ENCODE measurements around the gene PTPRG.

Gene PTPRG

DNA sequence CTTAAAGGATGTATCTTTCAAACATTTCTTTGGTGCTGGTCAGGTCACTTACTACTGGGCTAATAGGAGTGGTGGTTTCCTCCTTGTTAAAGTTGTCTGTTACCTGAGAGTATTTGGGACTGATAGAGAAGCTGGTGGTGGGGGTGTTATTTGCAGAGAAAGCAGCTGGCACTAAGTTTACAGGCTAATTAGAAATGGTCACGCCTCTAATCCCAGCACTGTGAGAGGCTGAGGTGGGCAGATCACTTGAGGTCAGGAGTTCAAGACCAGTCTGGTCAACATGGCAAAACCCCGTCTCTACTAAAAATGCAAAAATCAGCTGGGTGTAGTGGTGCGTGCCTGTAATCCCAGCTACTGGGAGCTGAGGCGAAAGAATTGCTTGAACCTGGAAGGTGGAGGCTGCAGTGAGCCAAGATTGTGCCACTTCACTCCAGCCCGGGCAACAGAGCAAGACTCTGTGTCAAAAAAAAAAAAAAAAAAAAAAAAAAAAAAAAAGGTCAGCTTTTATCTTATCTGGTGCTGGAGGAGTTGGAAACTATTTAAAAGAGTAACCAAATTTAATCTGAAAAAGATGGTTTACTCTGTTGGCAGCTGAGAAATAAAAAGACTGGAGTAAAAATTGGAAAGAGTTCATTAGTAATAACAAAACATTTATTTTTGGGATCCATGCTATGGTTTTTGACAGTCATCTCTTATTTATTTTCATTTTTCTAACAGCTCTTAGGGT is 332.6 kb downstream of the PTPRG start:
- TF ChIP-seq, protein P1, sequence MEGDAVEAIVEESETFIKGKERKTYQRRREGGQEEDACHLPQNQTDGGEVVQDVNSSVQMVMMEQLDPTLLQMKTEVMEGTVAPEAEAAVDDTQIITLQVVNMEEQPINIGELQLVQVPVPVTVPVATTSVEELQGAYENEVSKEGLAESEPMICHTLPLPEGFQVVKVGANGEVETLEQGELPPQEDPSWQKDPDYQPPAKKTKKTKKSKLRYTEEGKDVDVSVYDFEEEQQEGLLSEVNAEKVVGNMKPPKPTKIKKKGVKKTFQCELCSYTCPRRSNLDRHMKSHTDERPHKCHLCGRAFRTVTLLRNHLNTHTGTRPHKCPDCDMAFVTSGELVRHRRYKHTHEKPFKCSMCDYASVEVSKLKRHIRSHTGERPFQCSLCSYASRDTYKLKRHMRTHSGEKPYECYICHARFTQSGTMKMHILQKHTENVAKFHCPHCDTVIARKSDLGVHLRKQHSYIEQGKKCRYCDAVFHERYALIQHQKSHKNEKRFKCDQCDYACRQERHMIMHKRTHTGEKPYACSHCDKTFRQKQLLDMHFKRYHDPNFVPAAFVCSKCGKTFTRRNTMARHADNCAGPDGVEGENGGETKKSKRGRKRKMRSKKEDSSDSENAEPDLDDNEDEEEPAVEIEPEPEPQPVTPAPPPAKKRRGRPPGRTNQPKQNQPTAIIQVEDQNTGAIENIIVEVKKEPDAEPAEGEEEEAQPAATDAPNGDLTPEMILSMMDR (IDR thresholded peaks at IDR 0.05; ENCODE audit: insufficient read depth, low read depth, low read length, missing control alignments) = no peak
- DNase-seq (ENCODE audit: low read depth) = no peak
- no peak overlapping the region for H3K4me3 ChIP-seq (ENCODE audit: low read length)

DNA sequence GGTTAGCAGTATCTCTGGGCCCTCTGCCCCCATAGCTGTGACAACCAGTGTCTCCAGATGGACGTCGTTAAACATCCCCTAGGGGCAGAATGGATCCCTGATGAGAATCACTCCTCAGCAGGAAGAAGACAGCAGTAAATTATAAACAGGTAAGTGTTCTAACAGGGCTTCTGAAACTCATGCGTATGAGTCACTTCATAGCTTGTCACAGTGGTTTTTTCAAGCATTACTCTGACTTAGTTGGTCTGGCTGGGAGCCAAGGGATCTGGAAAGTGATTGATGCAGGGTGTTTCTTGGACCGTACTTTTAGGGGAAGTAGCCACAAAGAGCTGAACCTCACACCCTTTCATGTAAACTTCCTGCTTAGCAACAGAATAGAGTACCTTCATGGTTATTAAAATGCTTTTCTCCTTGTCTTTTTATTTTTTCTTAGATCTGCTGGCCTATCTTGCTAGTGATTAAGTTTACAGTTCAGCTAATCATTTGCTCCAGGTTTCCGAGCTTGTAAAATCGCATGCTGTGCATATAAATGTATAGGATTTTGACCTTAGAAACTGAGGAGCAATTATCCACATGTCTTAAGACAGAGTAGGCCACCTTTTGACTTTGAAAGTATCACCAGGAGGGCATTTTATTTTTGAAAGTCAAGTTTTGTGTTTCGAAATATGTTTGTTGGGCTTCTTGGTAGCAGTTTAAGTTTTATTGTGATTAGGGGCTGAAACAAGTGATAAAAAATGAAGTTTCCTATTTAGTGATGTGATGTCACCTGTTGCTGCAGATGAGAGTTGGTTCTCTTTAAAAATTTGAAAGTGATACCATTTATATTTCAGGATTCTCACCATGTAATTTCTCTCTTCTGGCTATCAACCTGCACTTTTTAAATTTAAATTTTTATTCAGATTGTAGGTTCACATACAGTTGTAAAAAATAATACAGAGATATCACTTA is 333.9 kb downstream of the PTPRG start:
- no peak overlapping the region for H3K4me3 ChIP-seq (ENCODE audit: low read length)
- peak; percentile 96 for DNase-seq (ENCODE audit: low read depth)
- TF ChIP-seq, protein P1 (IDR thresholded peaks at IDR 0.05; ENCODE audit: insufficient read depth, low read depth, low read length, missing control alignments) = no peak

GRCh38 chr3:61896251-61896650 is 334.9 kb downstream of the PTPRG start:
- no peak overlapping the region for H3K4me3 ChIP-seq (ENCODE audit: low read length)
- TF ChIP-seq, protein P1 (IDR thresholded peaks at IDR 0.05; ENCODE audit: insufficient read depth, low read depth, low read length, missing control alignments) = no peak
- peak; percentile 33 for DNase-seq (ENCODE audit: low read depth)

- no peak for DNase-seq (ENCODE audit: low read depth)
- H3K4me3 ChIP-seq (ENCODE audit: low read length) = no peak overlapping the region
- TF ChIP-seq, protein P1 (IDR thresholded peaks at IDR 0.05; ENCODE audit: insufficient read depth, low read depth, low read length, missing control alignments) = no peak
Measured at GRCh38 chr3:61897848-61898247, 336.5 kb downstream of the PTPRG start.

DNA sequence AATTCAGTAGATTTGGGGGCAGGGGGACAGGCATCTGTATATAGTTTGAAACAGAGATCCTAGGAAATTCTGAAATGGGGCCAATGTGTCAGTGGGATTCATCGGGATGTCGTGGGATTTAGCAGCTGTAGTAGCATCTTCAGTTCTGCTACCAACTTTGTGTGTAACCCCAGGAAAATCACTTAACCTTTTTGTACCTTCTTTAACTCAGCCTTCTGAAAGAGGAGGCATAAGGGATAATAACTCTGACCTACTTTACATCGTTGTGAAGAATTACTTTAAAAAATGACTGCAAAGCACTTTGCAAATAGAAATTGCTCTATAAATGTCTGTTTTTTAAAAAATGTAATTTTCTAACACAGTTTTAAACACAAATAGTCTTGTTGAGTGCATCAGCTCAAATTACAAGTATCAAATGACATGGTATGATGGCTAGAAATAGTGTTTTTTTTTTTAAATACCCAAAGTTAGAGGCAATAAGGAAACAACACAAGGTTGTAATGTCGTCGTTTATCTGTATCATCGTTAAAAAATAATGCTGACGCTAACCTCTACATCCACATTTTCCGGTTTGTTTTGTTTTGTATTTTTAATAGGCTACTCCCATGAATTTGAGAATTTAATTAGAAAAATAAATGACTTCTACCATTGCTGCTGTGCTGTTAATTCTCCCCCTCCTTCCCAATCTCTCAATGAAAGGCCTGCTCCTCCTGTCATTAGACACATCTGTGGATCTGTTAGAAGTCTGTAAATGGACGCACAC is 338.5 kb downstream of the PTPRG start:
- no peak overlapping the region for H3K4me3 ChIP-seq (ENCODE audit: low read length)
- TF ChIP-seq, protein P1 (IDR thresholded peaks at IDR 0.05; ENCODE audit: insufficient read depth, low read depth, low read length, missing control alignments) = no peak
- DNase-seq (ENCODE audit: low read depth) = no peak

DNA sequence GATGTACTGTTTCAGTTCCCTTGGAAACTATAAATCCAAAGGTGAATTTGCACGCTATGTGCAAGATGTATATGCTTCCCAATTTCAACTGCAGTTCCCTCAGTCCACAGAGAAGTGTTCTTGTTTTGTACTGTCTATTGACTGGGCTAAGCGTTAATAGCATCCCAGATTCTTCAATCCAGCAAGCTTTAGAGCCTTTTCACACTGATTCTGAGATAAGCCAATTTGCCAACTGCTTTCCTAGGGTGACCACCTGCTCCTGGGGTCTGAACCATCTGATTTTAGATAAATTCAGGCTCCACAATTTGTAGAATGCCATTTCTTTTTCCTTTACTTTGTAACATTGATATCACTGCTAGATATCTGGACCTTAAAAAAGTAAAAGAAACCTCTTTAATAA is 340.1 kb downstream of the PTPRG start:
- H3K4me3 ChIP-seq (ENCODE audit: low read length) = no peak overlapping the region
- TF ChIP-seq, protein P1 (IDR thresholded peaks at IDR 0.05; ENCODE audit: insufficient read depth, low read depth, low read length, missing control alignments) = no peak
- no peak for DNase-seq (ENCODE audit: low read depth)
